GM23338 (cell line): Measurements from ENCODE around the gene ORAI3.

Source experiments
- CTCF ChIP-seq, 2 experiments: fragments of 200-600 bp in 1 of 2; sonication (generic) in 1 of 2; conservative IDR thresholded peaks; 2 replicates each; pipeline versions ENCODE4 v1.5.1 to v1.6.1; 2016 to 2017; ENCODE audit warnings: antibody characterized with exemption in 2 of 2, low read depth in 2 of 2, mild to moderate bottlenecking in 2 of 2, moderate library complexity in 1 of 2
- NANOG ChIP-seq: IDR thresholded peaks from 2 replicates; pipeline ENCODE4 v1.6.1; 2016; ENCODE audit warnings: antibody characterized with exemption, borderline replicate concordance
- REST ChIP-seq: IDR thresholded peaks from one replicate; pipeline ENCODE4 v1.6.1; 2018; ENCODE audit warnings: antibody characterized with exemption; ENCODE audit not compliant: unreplicated experiment
- ZNF462 ChIP-seq: fragments of 250-450 bp; sonication (Bioruptor Pico); IDR thresholded peaks from 2 replicates; pipeline ENCODE4 v1.5.0; 2020; ENCODE audit warnings: mild to moderate bottlenecking, moderate library complexity

- no peak for TF ChIP-seq CTCF (conservative IDR thresholded peaks at IDR 0.05; ENCODE audit: low read depth in 2 of 2)
- TF ChIP-seq NANOG, result no peak
- TF ChIP-seq ZNF462, result no peak
- no peak for TF ChIP-seq REST
These were observed 25.3 kb upstream of the ORAI3 start, which contains the start of gene FBXL19 for GRCh38 chr16:30923554-30924075.
